ENCODE data around the gene DSCAML1.

The DSCAML1 gene

GRCh38 chr11:117840881-117841550, 44.0 kb upstream of the DSCAML1 start:
- H3K36me3 ChIP-seq (replicated peaks): no peaks in the 10 kb centered on the region
- DNase-seq: no peak
- TF ChIP-seq CTCF (IDR thresholded peaks at IDR 0.05; ENCODE audit: low read depth, low read length, missing control alignments): no peak
- H3K27ac ChIP-seq: no peak overlapping the region
- peaks cover 2% of the 10 kb centered on the region for H3K27me3 ChIP-seq (replicated peaks)
- no peak overlapping the region for H3K4me3 ChIP-seq (ENCODE audit: low read depth, low read length)
- in situ Hi-C loops (cut with HindIII; ENCODE audit: low pct_ligation_motif_present, low sequenced_read_pairs): loop anchor here (25.0 kb wide), 1 partner anchor 96 kb away; the partner anchor contains the start of gene TMPRSS13

GRCh38 chr11:117839936-117840813, 43.2 kb upstream of the DSCAML1 start:
- H3K27me3 ChIP-seq (replicated peaks): peaks cover 2% of the 10 kb centered on the region
- in situ Hi-C loops (cut with HindIII; ENCODE audit: low pct_ligation_motif_present, low sequenced_read_pairs): loop anchor here (25.0 kb wide), 1 partner anchor 97 kb away; the partner anchor contains the start of gene TMPRSS13
- DNase-seq: no peak
- H3K36me3 ChIP-seq (replicated peaks): no peaks in the 10 kb centered on the region
- no peak overlapping the region for H3K27ac ChIP-seq
- no peak overlapping the region for H3K4me3 ChIP-seq (ENCODE audit: low read depth, low read length)
- TF ChIP-seq CTCF (IDR thresholded peaks at IDR 0.05; ENCODE audit: low read depth, low read length, missing control alignments): no peak

- in situ Hi-C loops (cut with HindIII; ENCODE audit: low pct_ligation_motif_present, low sequenced_read_pairs): loop anchor here (25.0 kb wide), 1 partner anchor 98 kb away; the partner anchor contains the start of gene TMPRSS13
- DNase-seq: no peak
- no peak for TF ChIP-seq CTCF (IDR thresholded peaks at IDR 0.05; ENCODE audit: low read depth, low read length, missing control alignments)
- Histone ChIP-seq H3K36me3 (replicated peaks) (no peaks in the 10 kb centered on the region), H3K27me3 (replicated peaks) (peaks cover 2% of the 10 kb centered on the region), H3K27ac (no peak overlapping the region), H3K4me3 (ENCODE audit: low read depth, low read length) (no peak overlapping the region)
Observed at GRCh38 chr11:117839380-117839881, 42.4 kb upstream of the DSCAML1 start.

- Histone ChIP-seq H3K4me3 (ENCODE audit: low read depth, low read length) (no peak overlapping the region), H3K27me3 (replicated peaks) (peaks cover 2% of the 10 kb centered on the region), H3K36me3 (replicated peaks) (no peaks in the 10 kb centered on the region), H3K27ac (no peak overlapping the region)
- no peak for DNase-seq
- in situ Hi-C loops (cut with HindIII; ENCODE audit: low pct_ligation_motif_present, low sequenced_read_pairs): loop anchor here (25.0 kb wide), 1 partner anchor 98 kb away; the partner anchor contains the start of gene TMPRSS13
- no peak for TF ChIP-seq CTCF (IDR thresholded peaks at IDR 0.05; ENCODE audit: low read depth, low read length, missing control alignments)
Observed at GRCh38 chr11:117838901-117839300, 41.9 kb upstream of the DSCAML1 start.

- no peak overlapping the region for H3K4me3 ChIP-seq (ENCODE audit: low read depth, low read length)
- no peak for TF ChIP-seq CTCF (IDR thresholded peaks at IDR 0.05; ENCODE audit: low read depth, low read length, missing control alignments)
- H3K27me3 ChIP-seq (replicated peaks): peaks cover 2% of the 10 kb centered on the region
- no peak for DNase-seq
- no peaks in the 10 kb centered on the region for H3K36me3 ChIP-seq (replicated peaks)
- in situ Hi-C loops (cut with HindIII; ENCODE audit: low pct_ligation_motif_present, low sequenced_read_pairs): loop anchor here (25.0 kb wide), 1 partner anchor 100 kb away; the partner anchor contains the start of gene TMPRSS13
- no peak overlapping the region for H3K27ac ChIP-seq
Observed at GRCh38 chr11:117837791-117838190, 40.8 kb upstream of the DSCAML1 start.

Measured in brain microvascular endothelial cell (primary cell).